Myocyte (in vitro differentiated cells): ENCODE data around the gene NINJ2. TPM values are rescaled to one million over a fixed set of nuclear protein-coding genes. Genes with fewer than 3 reads are reported as not detected.

Experiments
- DNase-seq: peaks from one replicate; pipeline ENCODE4 v3.0.0-alpha.2; 2012; ENCODE audit warnings: low read depth
- total RNA-seq: library from RNA; depleted of rRNA; stranded (reverse); fragments of >200 nt; gene quantifications from 2 replicates; pipeline ENCODE4 v1.2.3, GENCODE V29; 2014

Gene NINJ2
- total RNA-seq, 1 donor from 2014 or later = 0.13 TPM

GRCh38 chr12:535396-535795 is 127.8 kb downstream of the NINJ2 start:
- DNase-seq = no peak

GRCh38 chr12:534216-534615 is 129.0 kb downstream of the NINJ2 start:
- no peak for DNase-seq

GRCh38 chr12:533718-534117 is 129.5 kb downstream of the NINJ2 start:
- no peak for DNase-seq

GRCh38 chr12:532908-533565 is 130.2 kb downstream of the NINJ2 start:
- peak; percentile 88 for DNase-seq

- DNase-seq = peak; percentile 77
These were observed 131.2 kb downstream of the NINJ2 start for GRCh38 chr12:531951-532585.

GRCh38 chr12:530821-531220 is 132.4 kb downstream of the NINJ2 start:
- DNase-seq = peak; percentile 80

GRCh38 chr12:530308-530707 is 132.9 kb downstream of the NINJ2 start:
- DNase-seq = peak; percentile 86

- DNase-seq = no peak
These were observed 135.5 kb downstream of the NINJ2 start for GRCh38 chr12:527729-528128.

GRCh38 chr12:527241-527640 is 136.0 kb downstream of the NINJ2 start:
- DNase-seq = no peak

- peak; percentile 43 for DNase-seq
These were observed 137.2 kb downstream of the NINJ2 start for GRCh38 chr12:526089-526488.

GRCh38 chr12:524167-524951 is 138.9 kb downstream of the NINJ2 start:
- DNase-seq = no peak

GRCh38 chr12:522692-523378 is 140.4 kb downstream of the NINJ2 start:
- DNase-seq = peak; percentile 78

- no peak for DNase-seq
These were observed 143.1 kb downstream of the NINJ2 start for GRCh38 chr12:520119-520518.

GRCh38 chr12:517538-517937 is 145.7 kb downstream of the NINJ2 start:
- no peak for DNase-seq

Other genes starting within 250 kb of the NINJ2 start
- 0.86 and 2.3 TPM in 2 replicates for gene B4GALNT3, start 203.5 kb downstream of the NINJ2 start, total RNA-seq
- gene WNK1, start 89.1 kb upstream of the NINJ2 start, total RNA-seq = 95.2 and 104 TPM in 2 replicates